HepG2 (cell line): Measurements from ENCODE around the gene NSD2. TPM values are rescaled to one million over a fixed set of nuclear protein-coding genes. Genes with fewer than 3 reads are reported as not detected.

Source experiments
- ATAC-seq: fragments of 200-7000 bp; cut with Tn5 transposase; 3 replicates; pipeline ENCODE4 v1.9.1; 2020; ENCODE audit warnings: mild to moderate bottlenecking, moderate library complexity
- BruUV-seq: library from RNA; stranded (reverse); fragments of 400-500 nt; replicated peaks from 2 replicates; lab custom pipeline; 2021; lab: Mats Ljungman, UMichigan
- CTCF ChIA-PET: fragments of 300-600 bp; formaldehyde crosslinking; extraction: SDS; loops from one replicate; lab custom pipeline; 2021; ENCODE audit warnings: low total read pairs, inconsistent platforms, low intra/inter-chr PET ratio; lab: Yijun Ruan, JAX
- POLR2A ChIA-PET: fragments of 350-600 bp; sonication (Branson Sonifier 250); formaldehyde crosslinking; loops from one replicate; lab custom pipeline; 2020; ENCODE audit warnings: antibody characterized with exemption, inconsistent platforms; lab: Yijun Ruan, JAX
- DNase-seq: peaks from one replicate; pipeline ENCODE4 v3.0.0-alpha.2; 2015; ENCODE audit warnings: low spot score
- FAIRE-seq: peaks from 3 replicates; lab custom pipeline; 2011; peaks lifted over from hg19 to GRCh38; lab: Jason Lieb, UNC
- H2AFZ ChIP-seq: one replicate; pipeline ENCODE4 v1.6.1; 2011; ENCODE audit warnings: low read length, inconsistent platforms
- H3K27ac ChIP-seq: fragments of 300-600 bp; 3 replicates; pipeline ENCODE4 v1.8.0; 2011; ENCODE audit warnings: mixed run types, mild to moderate bottlenecking, mixed read lengths, low read length, inconsistent platforms; ENCODE audit not compliant: insufficient read depth; ENCODE audit errors: extremely low read length
- H3K27me3 ChIP-seq, 2 experiments: fragments of 200-600 bp in 1 of 2; 2 replicates in 1 of 2; 3 replicates in 1 of 2; pipeline versions ENCODE4 v1.6.0 to v1.8.0; 2011; ENCODE audit warnings: low read length in 2 of 2, mild to moderate bottlenecking in 2 of 2, moderate library complexity in 2 of 2, inconsistent platforms in 1 of 2; ENCODE audit not compliant: insufficient read depth in 2 of 2, control insufficient read depth in 1 of 2
- H3K36me3 ChIP-seq, 2 experiments: fragments of 200-600 bp in 1 of 2; replicated peaks in 1 of 2; 2 replicates in 1 of 2; 3 replicates in 1 of 2; pipeline versions ENCODE4 v1.5.1 to v1.8.0; 2011; ENCODE audit warnings: low read length in 2 of 2, inconsistent platforms in 1 of 2; ENCODE audit not compliant: insufficient read depth in 2 of 2, control insufficient read depth in 1 of 2
- H3K4me1 ChIP-seq: 2 replicates; pipeline ENCODE4 v1.5.1; 2012; ENCODE audit warnings: low read length, inconsistent platforms; ENCODE audit not compliant: insufficient read depth
- H3K4me2 ChIP-seq: 2 replicates; pipeline ENCODE4 v1.6.0; 2011; ENCODE audit warnings: low read depth, low read length, inconsistent platforms
- H3K4me3 ChIP-seq, 3 experiments: fragments of 200-600 bp in 1 of 3; sonication (generic), shearing (Covaris generic) in 1 of 3; replicated peaks in 1 of 3; 2 replicates each; pipeline ENCODE4 v1.5.1; 2011 to 2016; ENCODE audit warnings: low read length in 3 of 3, inconsistent platforms in 2 of 3, low read depth in 2 of 3, mild to moderate bottlenecking in 2 of 3, control low read depth in 1 of 3, mixed read lengths in 1 of 3; ENCODE audit not compliant: insufficient read depth in 1 of 3
- H3K79me2 ChIP-seq: one replicate; pipeline ENCODE4 v1.6.1; 2011; ENCODE audit warnings: low read length, inconsistent platforms; ENCODE audit not compliant: insufficient read depth
- H3K9ac ChIP-seq: 2 replicates; pipeline ENCODE4 v1.6.0; 2011; ENCODE audit warnings: mild to moderate bottlenecking, low read depth, low read length, inconsistent platforms; ENCODE audit not compliant: insufficient read depth
- H3K9me3 ChIP-seq: 2 replicates; pipeline ENCODE4 v1.5.1; 2012; ENCODE audit warnings: mild to moderate bottlenecking, low read length
- H4K20me1 ChIP-seq: 2 replicates; pipeline ENCODE4 v1.6.0; 2011; ENCODE audit warnings: inconsistent platforms, mild to moderate bottlenecking, low read length, moderate library complexity; ENCODE audit not compliant: insufficient read depth
- E2F5 ChIP-seq: sonication (generic); formaldehyde crosslinking; conservative IDR thresholded peaks from 2 replicates; pipeline ENCODE4 v1.4.0; 2020; ENCODE audit warnings: missing genetic modification reagents
- FOXP1 ChIP-seq, 2 experiments: fragments of 450-650 bp in 1 of 2; IDR thresholded peaks; 2 replicates each; pipeline ENCODE4 v1.6.1; 2017 to 2018; ENCODE audit warnings: antibody characterized with exemption in 1 of 2
- GFI1 ChIP-seq: sonication (generic); formaldehyde crosslinking; IDR thresholded peaks from 2 replicates; pipeline ENCODE4 v1.5.0; 2020; ENCODE audit warnings: missing genetic modification reagents, mild to moderate bottlenecking, borderline replicate concordance
- KDM3A ChIP-seq: IDR thresholded peaks from 2 replicates; pipeline ENCODE4 v1.6.1; 2018; ENCODE audit warnings: low read depth, missing compliant biosample characterization
- MAFF ChIP-seq: IDR thresholded peaks from 2 replicates; pipeline ENCODE4 v1.6.1; 2011; ENCODE audit warnings: low read depth, low read length, improper control_type of control experiment
- RFXANK ChIP-seq: IDR thresholded peaks from 2 replicates; pipeline ENCODE4 v1.6.1; 2016
- ZKSCAN5 ChIP-seq: sonication (generic); formaldehyde crosslinking; IDR thresholded peaks from 2 replicates; pipeline ENCODE4 v1.5.1; 2020; ENCODE audit warnings: mild to moderate bottlenecking, missing genetic modification reagents
- ZNF34 ChIP-seq: sonication (generic); formaldehyde crosslinking; IDR thresholded peaks from 2 replicates; pipeline ENCODE4 v1.4.0; 2020; ENCODE audit warnings: mild to moderate bottlenecking, missing genetic modification reagents, borderline replicate concordance
- ZSCAN21 ChIP-seq: sonication (generic); formaldehyde crosslinking; IDR thresholded peaks from 2 replicates; pipeline ENCODE4 v1.8.0; 2022; ENCODE audit warnings: mild to moderate bottlenecking, missing genetic modification reagents, moderate library complexity, borderline replicate concordance
- WGBS: methylation state at CpG from one replicate; pipeline ENCODE4 v1.1.6; 2017; ENCODE audit warnings: low lambda C conversion rate; 5-methylcytosine and 5-hydroxymethylcytosine counted together
- in situ Hi-C: cut with HindIII; loops from 2 replicates; pipeline ENCODE4 v1.10.0; 2017; ENCODE audit warnings: low pct_unique_long_range_greater_than_20kb; ENCODE audit not compliant: extremely low pct_ligation_motif_present
- intact Hi-C: fragments of 100-400 bp; cut with micrococcal nuclease; formaldehyde crosslinking; loops from one replicate; pipeline ENCODE4 v1.10.0; 2022; ENCODE audit not compliant: unreplicated experiment
- polyA plus RNA-seq, 8 experiments: library from polyadenylated mRNA; depleted of rRNA in 3 of 8; stranded (reverse) in 7 of 8; unstranded in 1 of 8; fragments of >200 nt; fragmentation: Illumina TruSeq in 4 of 8; extraction: Trizol in 4 of 8; gene quantifications; 2 replicates each; pipeline versions ENCODE4 v1.2.1 to v1.2.3, GENCODE V29; 2011 to 2016; ENCODE audit warnings: low read depth in 4 of 8, missing spikeins in 1 of 8, mixed read lengths in 1 of 8; ENCODE audit not compliant: insufficient read depth in 1 of 8
- total RNA-seq, 5 experiments: library from RNA; depleted of rRNA; stranded (reverse); fragments of >200 nt; fragmentation: Illumina TruSeq; extraction: Trizol; gene quantifications; 2 replicates each; pipeline ENCODE4 v1.2.3, GENCODE V29; 2016; ENCODE audit warnings: low read depth in 1 of 5
- TF ChIP-seq, protein P1 (sequence below): sonication (generic); formaldehyde crosslinking; IDR thresholded peaks from 2 replicates; pipeline ENCODE4 v1.5.0; 2020; ENCODE audit warnings: mild to moderate bottlenecking, missing genetic modification reagents
- TF ChIP-seq, protein P2 (sequence below): sonication (generic); formaldehyde crosslinking; IDR thresholded peaks from 2 replicates; pipeline ENCODE4 v1.5.0; 2020; ENCODE audit warnings: mild to moderate bottlenecking, missing genetic modification reagents

The NSD2 gene
- total and polyA plus RNA-seq, 2 of the 13 experiments (the other 11 are each of a cell fraction or from before 2014, with no cell fraction given), result 22.0 to 65.9 TPM

GRCh38 chr4:1887052-1887451 is 15.9 kb downstream of the NSD2 start:
- FAIRE-seq, result no peak
- no peak overlapping the region for H3K9ac ChIP-seq
- H4K20me1 ChIP-seq, result peaks cover 19% of the 10 kb centered on the region; the same call in 1 of the 2 replicates
- H3K9me3 ChIP-seq, result no peaks in the 10 kb centered on the region
- H3K4me2 ChIP-seq, result no peak overlapping the region
- no peak overlapping the region for H2AFZ ChIP-seq
- CTCF ChIA-PET, result no interaction called here
- peaks cover 7% of the 10 kb centered on the region for H3K4me1 ChIP-seq
- POLR2A ChIA-PET, result interaction anchor here (0.8 kb wide), 1 partner anchor 17 kb away, joined by 3 read pairs; no protein-coding TSS in a partner anchor
- no peaks in the 10 kb centered on the region for H3K27me3 ChIP-seq
- ATAC-seq, result no peak
- in situ Hi-C loops (no loop called here), intact Hi-C loops (loop anchor here (2.0 kb wide), 1 partner anchor 14 kb away; no protein-coding TSS in a partner anchor)
- no TSS peak for BruUV-seq
- H3K27ac ChIP-seq, result no peak overlapping the region
- H3K79me2 ChIP-seq, result peaks cover 92% of the 10 kb centered on the region
- DNase-seq, result no peak
- no peak overlapping the region for H3K4me3 ChIP-seq
- 68% methylated on average over 2 of the region's 2 CpGs for WGBS
- peaks cover 3 to 5% of the 10 kb centered on the region in 2 experiments; a peak in 2 of 5 replicates for H3K36me3 ChIP-seq
- no peak for TF ChIP-seq ZSCAN21 (CRISPR knock-in tag)
- TF ChIP-seq GFI1 (CRISPR knock-in tag), result no peak
- TF ChIP-seq, protein P1, sequence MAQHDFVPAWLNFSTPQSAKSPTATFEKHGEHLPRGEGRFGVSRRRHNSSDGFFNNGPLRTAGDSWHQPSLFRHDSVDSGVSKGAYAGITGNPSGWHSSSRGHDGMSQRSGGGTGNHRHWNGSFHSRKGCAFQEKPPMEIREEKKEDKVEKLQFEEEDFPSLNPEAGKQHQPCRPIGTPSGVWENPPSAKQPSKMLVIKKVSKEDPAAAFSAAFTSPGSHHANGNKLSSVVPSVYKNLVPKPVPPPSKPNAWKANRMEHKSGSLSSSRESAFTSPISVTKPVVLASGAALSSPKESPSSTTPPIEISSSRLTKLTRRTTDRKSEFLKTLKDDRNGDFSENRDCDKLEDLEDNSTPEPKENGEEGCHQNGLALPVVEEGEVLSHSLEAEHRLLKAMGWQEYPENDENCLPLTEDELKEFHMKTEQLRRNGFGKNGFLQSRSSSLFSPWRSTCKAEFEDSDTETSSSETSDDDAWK (CRISPR knock-in tag), result no peak
- TF ChIP-seq ZNF34 (CRISPR knock-in tag), result no peak

DNA sequence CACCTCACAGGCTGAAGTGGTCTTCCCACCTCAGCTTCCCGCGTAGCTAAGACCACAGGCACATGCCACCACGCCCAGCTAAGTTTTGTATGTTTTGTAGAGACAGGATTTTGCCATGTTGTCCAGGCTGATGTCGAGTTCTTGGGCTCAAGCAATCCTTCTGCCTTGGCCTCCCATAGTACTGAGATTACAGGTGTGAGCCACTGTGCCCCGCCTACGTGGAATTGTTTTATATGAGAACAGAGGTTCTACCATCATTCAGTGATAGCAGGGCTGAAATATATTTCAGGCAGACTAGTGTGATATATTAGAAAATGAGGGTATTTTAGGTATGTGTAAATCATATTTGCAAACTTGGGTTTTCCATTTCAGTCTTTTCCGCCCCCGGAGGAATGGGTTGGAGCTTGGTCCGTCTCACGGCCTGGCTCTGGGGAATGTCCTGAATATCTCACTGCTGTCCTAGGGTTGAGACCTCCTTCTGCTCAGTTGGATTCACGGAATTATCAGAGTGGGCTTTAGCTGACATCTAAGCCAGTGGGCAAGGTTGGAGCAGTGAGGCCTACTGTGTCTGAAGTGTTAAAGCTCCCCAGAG is 19.9 kb downstream of the NSD2 start:
- Histone ChIP-seq H3K4me3 (no peak overlapping the region), H3K9me3 (no peaks in the 10 kb centered on the region), H3K9ac (no peak overlapping the region), H3K27me3 (no peaks in the 10 kb centered on the region), H3K79me2 (peaks cover 95% of the 10 kb centered on the region), H4K20me1 (peaks cover 20% of the 10 kb centered on the region), H2AFZ (no peak overlapping the region), H3K27ac (no peak overlapping the region), H3K4me1 (no peaks in the 10 kb centered on the region), H3K4me2 (no peak overlapping the region), H3K36me3 (peaks cover 0 to 28% of the 10 kb centered on the region in 2 experiments; a peak in 3 of 5 replicates)
- WGBS, result 95% methylated on average over 11 of the region's 11 CpGs
- ChIA-PET CTCF (no interaction called here), POLR2A (no interaction called here)
- no peak for ATAC-seq
- in situ Hi-C loops, result no loop called here
- intact Hi-C loops, result no loop called here
- BruUV-seq, result no TSS peak
- DNase-seq, result no peak
- FAIRE-seq, result no peak
- TF ChIP-seq MAFF (no peak), E2F5 (CRISPR knock-in tag) (no peak), KDM3A (CRISPR knock-in tag) (no peak), ZKSCAN5 (CRISPR knock-in tag) (no peak), RFXANK (no peak), FOXP1 (IDR thresholded peaks at IDR 0.05) (no peak), FOXP1 (CRISPR knock-in tag; IDR thresholded peaks at IDR 0.05) (no peak)
- TF ChIP-seq, protein P2, sequence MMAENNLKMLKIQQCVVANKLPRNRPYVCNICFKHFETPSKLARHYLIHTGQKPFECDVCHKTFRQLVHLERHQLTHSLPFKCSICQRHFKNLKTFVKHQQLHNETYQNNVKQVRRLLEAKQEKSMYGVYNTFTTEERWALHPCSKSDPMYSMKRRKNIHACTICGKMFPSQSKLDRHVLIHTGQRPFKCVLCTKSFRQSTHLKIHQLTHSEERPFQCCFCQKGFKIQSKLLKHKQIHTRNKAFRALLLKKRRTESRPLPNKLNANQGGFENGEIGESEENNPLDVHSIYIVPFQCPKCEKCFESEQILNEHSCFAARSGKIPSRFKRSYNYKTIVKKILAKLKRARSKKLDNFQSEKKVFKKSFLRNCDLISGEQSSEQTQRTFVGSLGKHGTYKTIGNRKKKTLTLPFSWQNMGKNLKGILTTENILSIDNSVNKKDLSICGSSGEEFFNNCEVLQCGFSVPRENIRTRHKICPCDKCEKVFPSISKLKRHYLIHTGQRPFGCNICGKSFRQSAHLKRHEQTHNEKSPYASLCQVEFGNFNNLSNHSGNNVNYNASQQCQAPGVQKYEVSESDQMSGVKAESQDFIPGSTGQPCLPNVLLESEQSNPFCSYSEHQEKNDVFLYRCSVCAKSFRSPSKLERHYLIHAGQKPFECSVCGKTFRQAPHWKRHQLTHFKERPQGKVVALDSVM (CRISPR knock-in tag), result no peak
